Epidermal melanocyte (primary cell): ENCODE results near the gene NEDD4.
"Not testable (repeated sequence)": the region's sequence is repeated elsewhere in the genome, so short reads cannot be mapped to it uniquely, and the experiment has no call there.

Source experiments
- DNase-seq: peaks from one replicate; pipeline ENCODE4 v3.0.0; 2011; ENCODE audit warnings: low spot score; ENCODE audit not compliant: insufficient read length

Gene NEDD4

GRCh38 chr15:55993111-55993803 lies at the start of gene NEDD4:
NEDD4 (minus strand) TSS chr15:55993612; CDS start chr15:55993555, 57 bp downstream.
- peak; percentile 75 for DNase-seq

- no peak for DNase-seq
Measured at GRCh38 chr15:56042498-56042897, 49.1 kb upstream of the NEDD4 start.

- no peak for DNase-seq
Measured at GRCh38 chr15:56042031-56042430, 48.6 kb upstream of the NEDD4 start.

GRCh38 chr15:56040081-56041035 lies 46.9 kb upstream of the NEDD4 start:
- peak; percentile 28 for DNase-seq

GRCh38 chr15:56038707-56039106 lies 45.3 kb upstream of the NEDD4 start:
- DNase-seq, result no peak

GRCh38 chr15:56038015-56038414 lies 44.6 kb upstream of the NEDD4 start:
- no peak for DNase-seq

GRCh38 chr15:56036546-56037067 lies 43.2 kb upstream of the NEDD4 start:
- no peak for DNase-seq

- no peak for DNase-seq
Measured at GRCh38 chr15:56035166-56035565, 41.8 kb upstream of the NEDD4 start.

GRCh38 chr15:56034514-56034913 lies 41.1 kb upstream of the NEDD4 start:
- DNase-seq, result no peak

- DNase-seq, result no peak
Measured at GRCh38 chr15:56032373-56032772, 39.0 kb upstream of the NEDD4 start.

GRCh38 chr15:56031836-56032235 lies 38.4 kb upstream of the NEDD4 start:
- DNase-seq, result no peak

- no peak for DNase-seq
Measured at GRCh38 chr15:56031402-56031801, 38.0 kb upstream of the NEDD4 start.

- DNase-seq, result no peak
Measured at GRCh38 chr15:56028430-56028829, 35.0 kb upstream of the NEDD4 start.

GRCh38 chr15:56023160-56023559 lies 29.7 kb upstream of the NEDD4 start:
- DNase-seq, result not testable (repeated sequence)

GRCh38 chr15:56019819-56020486 lies 26.5 kb upstream of the NEDD4 start:
- no peak for DNase-seq

GRCh38 chr15:56019060-56019793 lies 25.8 kb upstream of the NEDD4 start:
- DNase-seq, result no peak

GRCh38 chr15:56017920-56018319 lies 24.5 kb upstream of the NEDD4 start:
- DNase-seq, result no peak

- DNase-seq, result no peak
Measured at GRCh38 chr15:56017511-56017910, 24.1 kb upstream of the NEDD4 start.

GRCh38 chr15:56016281-56016680 lies 22.9 kb upstream of the NEDD4 start:
- no peak for DNase-seq

GRCh38 chr15:56014677-56015076 lies 21.3 kb upstream of the NEDD4 start:
- DNase-seq, result no peak

- not testable (repeated sequence) for DNase-seq
Measured at GRCh38 chr15:56007053-56007452, 13.6 kb upstream of the NEDD4 start.
